OCI-LY7 (cell line): ENCODE measurements around the gene SUMO4.

Source experiments
- EZH2phosphoT487 ChIP-seq: fragments of 200-600 bp; sonication (generic); IDR thresholded peaks from 2 replicates; pipeline ENCODE4 v1.6.1; 2018; ENCODE audit warnings: low read depth, borderline replicate concordance, mild to moderate bottlenecking, mixed run types, antibody characterized with exemption, low read length, moderate library complexity, mixed read lengths
- TF ChIP-seq, protein P1 (sequence below): fragments of 200-600 bp; sonication (generic); conservative IDR thresholded peaks from 2 replicates; pipeline ENCODE4 v1.5.1; 2014; ENCODE audit warnings: mild to moderate bottlenecking, antibody characterized with exemption, low read length, moderate library complexity, mixed read lengths

- TF ChIP-seq, protein P1, sequence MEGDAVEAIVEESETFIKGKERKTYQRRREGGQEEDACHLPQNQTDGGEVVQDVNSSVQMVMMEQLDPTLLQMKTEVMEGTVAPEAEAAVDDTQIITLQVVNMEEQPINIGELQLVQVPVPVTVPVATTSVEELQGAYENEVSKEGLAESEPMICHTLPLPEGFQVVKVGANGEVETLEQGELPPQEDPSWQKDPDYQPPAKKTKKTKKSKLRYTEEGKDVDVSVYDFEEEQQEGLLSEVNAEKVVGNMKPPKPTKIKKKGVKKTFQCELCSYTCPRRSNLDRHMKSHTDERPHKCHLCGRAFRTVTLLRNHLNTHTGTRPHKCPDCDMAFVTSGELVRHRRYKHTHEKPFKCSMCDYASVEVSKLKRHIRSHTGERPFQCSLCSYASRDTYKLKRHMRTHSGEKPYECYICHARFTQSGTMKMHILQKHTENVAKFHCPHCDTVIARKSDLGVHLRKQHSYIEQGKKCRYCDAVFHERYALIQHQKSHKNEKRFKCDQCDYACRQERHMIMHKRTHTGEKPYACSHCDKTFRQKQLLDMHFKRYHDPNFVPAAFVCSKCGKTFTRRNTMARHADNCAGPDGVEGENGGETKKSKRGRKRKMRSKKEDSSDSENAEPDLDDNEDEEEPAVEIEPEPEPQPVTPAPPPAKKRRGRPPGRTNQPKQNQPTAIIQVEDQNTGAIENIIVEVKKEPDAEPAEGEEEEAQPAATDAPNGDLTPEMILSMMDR, result no peak
- TF ChIP-seq EZH2phosphoT487, result no peak
These were observed 39.6 kb downstream of the SUMO4 start for GRCh38 chr6:149439626-149440025.
